ENCODE measurements around the gene SMPD2. TPM values are rescaled to one million over a fixed set of nuclear protein-coding genes. Genes with fewer than 3 reads are reported as not detected.

The SMPD2 gene
- total RNA-seq, 1 donor from 2014 or later = 6.2 TPM

DNA sequence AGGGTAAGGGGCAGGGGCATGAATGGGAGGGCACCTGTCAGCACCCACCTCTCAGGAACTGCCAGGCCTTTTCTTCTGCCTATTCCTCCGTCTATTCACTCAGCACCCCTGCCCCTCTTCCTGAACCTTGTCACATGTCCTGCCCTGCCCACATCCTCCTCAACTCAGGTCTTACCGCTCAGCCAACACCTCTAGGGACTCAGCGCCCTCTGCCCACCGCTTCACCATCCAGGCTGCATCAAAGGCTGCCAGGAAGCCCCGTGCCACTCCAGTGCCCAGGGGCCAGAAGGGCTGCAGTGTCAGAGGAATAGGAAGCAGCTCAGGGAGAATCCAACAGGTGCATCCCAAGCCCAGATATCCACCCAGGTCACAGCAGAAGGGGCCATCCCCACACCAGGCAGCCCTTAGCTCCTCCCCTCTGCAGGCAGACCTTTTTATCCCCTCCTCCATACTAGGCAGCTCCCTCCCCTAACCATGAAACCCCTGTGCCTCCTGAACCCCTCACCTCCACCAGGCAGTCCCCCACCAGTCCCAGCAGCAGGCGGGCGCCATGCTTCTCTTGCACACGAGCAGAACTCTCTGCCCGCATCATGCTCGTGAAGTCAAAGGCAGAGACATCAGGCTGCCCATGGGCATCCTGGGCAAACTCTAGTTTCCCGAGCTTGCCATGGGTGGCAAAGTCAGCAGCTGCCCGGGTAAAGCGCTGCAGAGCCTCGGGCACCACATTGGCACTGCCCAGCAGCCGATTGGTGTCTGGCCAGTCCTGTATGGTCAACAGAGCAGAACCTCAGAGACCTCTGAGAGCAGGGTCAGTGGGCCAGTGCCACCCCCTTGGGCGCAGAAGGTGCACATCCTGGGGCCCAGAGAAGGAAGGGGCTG lies 9.5 kb downstream of the SMPD2 start:
- H3K9me3 ChIP-seq (ENCODE audit: insufficient read depth, low read depth, low read length) = no peaks in the 10 kb centered on the region
- H3K4me3 ChIP-seq (ENCODE audit: insufficient read depth, low read depth, low read length) = no peak overlapping the region
- peaks cover 25% of the 10 kb centered on the region for H3K36me3 Mint-ChIP-seq (ENCODE audit: low read depth, unreplicated experiment)
- no peak for DNase-seq (ENCODE audit: low read depth)
- H3K36me3 ChIP-seq (ENCODE audit: insufficient read depth, low read length) = peaks cover 10% of the 10 kb centered on the region
- no peak overlapping the region for H3K4me3 Mint-ChIP-seq (ENCODE audit: unreplicated experiment)
- no peaks in the 10 kb centered on the region for H3K27me3 Mint-ChIP-seq (ENCODE audit: low read depth, unreplicated experiment)
- no peak for TF ChIP-seq EZH2 (IDR thresholded peaks at IDR 0.05; ENCODE audit: insufficient read depth, low read length)
- TF ChIP-seq, protein P1, sequence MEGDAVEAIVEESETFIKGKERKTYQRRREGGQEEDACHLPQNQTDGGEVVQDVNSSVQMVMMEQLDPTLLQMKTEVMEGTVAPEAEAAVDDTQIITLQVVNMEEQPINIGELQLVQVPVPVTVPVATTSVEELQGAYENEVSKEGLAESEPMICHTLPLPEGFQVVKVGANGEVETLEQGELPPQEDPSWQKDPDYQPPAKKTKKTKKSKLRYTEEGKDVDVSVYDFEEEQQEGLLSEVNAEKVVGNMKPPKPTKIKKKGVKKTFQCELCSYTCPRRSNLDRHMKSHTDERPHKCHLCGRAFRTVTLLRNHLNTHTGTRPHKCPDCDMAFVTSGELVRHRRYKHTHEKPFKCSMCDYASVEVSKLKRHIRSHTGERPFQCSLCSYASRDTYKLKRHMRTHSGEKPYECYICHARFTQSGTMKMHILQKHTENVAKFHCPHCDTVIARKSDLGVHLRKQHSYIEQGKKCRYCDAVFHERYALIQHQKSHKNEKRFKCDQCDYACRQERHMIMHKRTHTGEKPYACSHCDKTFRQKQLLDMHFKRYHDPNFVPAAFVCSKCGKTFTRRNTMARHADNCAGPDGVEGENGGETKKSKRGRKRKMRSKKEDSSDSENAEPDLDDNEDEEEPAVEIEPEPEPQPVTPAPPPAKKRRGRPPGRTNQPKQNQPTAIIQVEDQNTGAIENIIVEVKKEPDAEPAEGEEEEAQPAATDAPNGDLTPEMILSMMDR (IDR thresholded peaks at IDR 0.05; ENCODE audit: insufficient read depth, low read depth, low read length) = no peak
- H3K4me1 ChIP-seq (ENCODE audit: insufficient read depth, low read length) = peaks cover 7% of the 10 kb centered on the region
- H3K9me3 Mint-ChIP-seq (ENCODE audit: unreplicated experiment) = no peaks in the 10 kb centered on the region
- no peak overlapping the region for H2AFZ ChIP-seq (ENCODE audit: low read depth, low read length)
- peaks cover 3% of the 10 kb centered on the region for H3K4me1 Mint-ChIP-seq (ENCODE audit: low read depth, unreplicated experiment)
- no peak overlapping the region for H3K27ac Mint-ChIP-seq (ENCODE audit: unreplicated experiment)
- no peaks in the 10 kb centered on the region for H3K27me3 ChIP-seq (ENCODE audit: insufficient read depth, low read length)
- H3K9ac ChIP-seq (ENCODE audit: low read length) = no peak overlapping the region
- H3K27ac ChIP-seq (ENCODE audit: low read depth, low read length) = no peak overlapping the region
- H4K20me1 ChIP-seq (ENCODE audit: insufficient read depth, low read length) = peaks cover 38% of the 10 kb centered on the region
- no peak overlapping the region for H3K4me2 ChIP-seq (ENCODE audit: low read length)
- FAIRE-seq = no peak
- H3K79me2 ChIP-seq (ENCODE audit: insufficient read depth, low read length) = peaks cover 19% of the 10 kb centered on the region

GRCh38 chr6:109450801-109451200 lies 10.3 kb downstream of the SMPD2 start:
- peaks cover 6% of the 10 kb centered on the region for H3K36me3 ChIP-seq (ENCODE audit: insufficient read depth, low read length)
- H3K4me2 ChIP-seq (ENCODE audit: low read length) = no peak overlapping the region
- Mint-ChIP-seq H3K27ac (ENCODE audit: unreplicated experiment) (no peak overlapping the region), H3K4me1 (ENCODE audit: low read depth, unreplicated experiment) (peaks cover 3% of the 10 kb centered on the region), H3K27me3 (ENCODE audit: low read depth, unreplicated experiment) (no peaks in the 10 kb centered on the region), H3K36me3 (ENCODE audit: low read depth, unreplicated experiment) (peaks cover 19% of the 10 kb centered on the region), H3K4me3 (ENCODE audit: unreplicated experiment) (no peak overlapping the region), H3K9me3 (ENCODE audit: unreplicated experiment) (no peaks in the 10 kb centered on the region)
- FAIRE-seq = no peak
- H3K9ac ChIP-seq (ENCODE audit: low read length) = no peak overlapping the region
- DNase-seq (ENCODE audit: low read depth) = no peak
- H3K27ac ChIP-seq (ENCODE audit: low read depth, low read length) = no peak overlapping the region
- no peaks in the 10 kb centered on the region for H3K27me3 ChIP-seq (ENCODE audit: insufficient read depth, low read length)
- peaks cover 38% of the 10 kb centered on the region for H4K20me1 ChIP-seq (ENCODE audit: insufficient read depth, low read length)
- H3K79me2 ChIP-seq (ENCODE audit: insufficient read depth, low read length) = peaks cover 23% of the 10 kb centered on the region
- H2AFZ ChIP-seq (ENCODE audit: low read depth, low read length) = no peak overlapping the region
- H3K4me1 ChIP-seq (ENCODE audit: insufficient read depth, low read length) = peaks cover 7% of the 10 kb centered on the region
- TF ChIP-seq, protein P1 (IDR thresholded peaks at IDR 0.05; ENCODE audit: insufficient read depth, low read depth, low read length) = no peak
- no peak for TF ChIP-seq EZH2 (IDR thresholded peaks at IDR 0.05; ENCODE audit: insufficient read depth, low read length)
- H3K4me3 ChIP-seq (ENCODE audit: insufficient read depth, low read depth, low read length) = no peak overlapping the region
- no peaks in the 10 kb centered on the region for H3K9me3 ChIP-seq (ENCODE audit: insufficient read depth, low read depth, low read length)

- TF ChIP-seq, protein P1 (IDR thresholded peaks at IDR 0.05; ENCODE audit: insufficient read depth, low read depth, low read length) = no peak
- no peak for TF ChIP-seq EZH2 (IDR thresholded peaks at IDR 0.05; ENCODE audit: insufficient read depth, low read length)
- no peaks in the 10 kb centered on the region for H3K27me3 ChIP-seq (ENCODE audit: insufficient read depth, low read length)
- H3K9ac ChIP-seq (ENCODE audit: low read length) = no peak overlapping the region
- H3K4me3 ChIP-seq (ENCODE audit: insufficient read depth, low read depth, low read length) = no peak overlapping the region
- no peak overlapping the region for H3K4me2 ChIP-seq (ENCODE audit: low read length)
- H3K27ac ChIP-seq (ENCODE audit: low read depth, low read length) = no peak overlapping the region
- peaks cover 8% of the 10 kb centered on the region for H3K4me1 ChIP-seq (ENCODE audit: insufficient read depth, low read length)
- H2AFZ ChIP-seq (ENCODE audit: low read depth, low read length) = no peak overlapping the region
- Mint-ChIP-seq H3K36me3 (ENCODE audit: low read depth, unreplicated experiment) (peaks cover 16% of the 10 kb centered on the region), H3K4me1 (ENCODE audit: low read depth, unreplicated experiment) (peaks cover 5% of the 10 kb centered on the region), H3K27me3 (ENCODE audit: low read depth, unreplicated experiment) (no peaks in the 10 kb centered on the region), H3K27ac (ENCODE audit: unreplicated experiment) (no peak overlapping the region), H3K9me3 (ENCODE audit: unreplicated experiment) (no peaks in the 10 kb centered on the region), H3K4me3 (ENCODE audit: unreplicated experiment) (no peak overlapping the region)
- no peaks in the 10 kb centered on the region for H3K9me3 ChIP-seq (ENCODE audit: insufficient read depth, low read depth, low read length)
- peaks cover 38% of the 10 kb centered on the region for H4K20me1 ChIP-seq (ENCODE audit: insufficient read depth, low read length)
- DNase-seq (ENCODE audit: low read depth) = no peak
- peaks cover 23% of the 10 kb centered on the region for H3K79me2 ChIP-seq (ENCODE audit: insufficient read depth, low read length)
- FAIRE-seq = no peak
- H3K36me3 ChIP-seq (ENCODE audit: insufficient read depth, low read length) = peaks cover 6% of the 10 kb centered on the region
These were observed 10.9 kb downstream of the SMPD2 start for GRCh38 chr6:109451376-109451775.
